Hematopoietic multipotent progenitor cell (in vitro differentiated cells): ENCODE results near the gene ZNF217. TPM values are rescaled to one million over a fixed set of nuclear protein-coding genes. Genes with fewer than 3 reads are reported as not detected.
"Not testable (repeated sequence)": the region's sequence is repeated elsewhere in the genome, so short reads cannot be mapped to it uniquely, and the experiment has no call there.

Experiments
- DNase-seq, 3 donors: peaks; one replicate each; pipeline ENCODE4 v3.0.0-alpha.2; 2011 to 2015; ENCODE audit warnings: low read depth in 2 of 3, low spot score in 2 of 3
- total RNA-seq: library from RNA; depleted of rRNA; stranded (reverse); fragments of >200 nt; gene quantifications from one replicate; pipeline ENCODE4 v1.2.3, GENCODE V29; 2012

ZNF217 gene
- total RNA-seq, 1 donor = 26.7 TPM

GRCh38 chr20:53598140-53599043 lies 4.8 kb upstream of the ZNF217 start:
- DNase-seq = no peak

- DNase-seq = no peak
Observed at GRCh38 chr20:53597521-53598120, 4.0 kb upstream of the ZNF217 start.

GRCh38 chr20:53597030-53597482 lies 3.4 kb upstream of the ZNF217 start:
- DNase-seq = no peak

DNA sequence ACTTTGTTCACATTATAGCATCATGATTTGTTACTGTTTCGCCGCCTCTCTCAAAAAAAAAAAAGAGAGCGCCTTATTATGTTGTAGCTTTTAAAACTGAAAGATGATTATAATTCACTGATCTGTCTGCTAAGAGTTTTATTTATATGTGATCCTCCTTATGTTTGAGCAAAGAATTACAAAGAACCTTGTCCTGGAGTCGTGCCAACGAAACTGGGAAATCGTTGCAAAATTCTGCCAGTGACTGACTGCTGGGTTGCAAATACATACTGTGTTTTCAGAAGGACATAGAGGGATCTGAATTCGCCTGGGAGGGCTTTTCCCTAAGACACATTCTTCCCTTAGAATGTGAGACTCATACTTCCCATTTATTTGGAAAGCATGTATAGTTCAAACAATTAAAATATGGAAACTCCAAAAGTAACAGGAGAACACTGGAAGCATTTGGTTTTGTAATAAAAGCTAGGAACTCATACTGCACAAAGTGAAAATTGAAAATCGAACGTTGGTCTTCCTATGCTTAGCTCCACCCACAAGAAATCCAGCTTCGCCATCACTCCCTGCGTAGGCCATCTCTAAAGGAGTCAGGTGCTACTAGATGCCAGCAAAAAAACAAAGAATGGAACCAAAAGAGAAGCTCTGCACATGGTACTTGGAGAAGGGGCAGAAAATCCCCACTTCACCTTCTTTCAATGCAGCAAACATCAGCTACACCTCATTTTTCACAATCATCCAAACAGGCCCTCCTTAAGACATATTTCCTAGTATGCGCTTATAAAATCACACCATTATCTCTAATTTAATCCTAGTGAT lies 2.8 kb upstream of the ZNF217 start:
- DNase-seq = not testable (repeated sequence)

DNA sequence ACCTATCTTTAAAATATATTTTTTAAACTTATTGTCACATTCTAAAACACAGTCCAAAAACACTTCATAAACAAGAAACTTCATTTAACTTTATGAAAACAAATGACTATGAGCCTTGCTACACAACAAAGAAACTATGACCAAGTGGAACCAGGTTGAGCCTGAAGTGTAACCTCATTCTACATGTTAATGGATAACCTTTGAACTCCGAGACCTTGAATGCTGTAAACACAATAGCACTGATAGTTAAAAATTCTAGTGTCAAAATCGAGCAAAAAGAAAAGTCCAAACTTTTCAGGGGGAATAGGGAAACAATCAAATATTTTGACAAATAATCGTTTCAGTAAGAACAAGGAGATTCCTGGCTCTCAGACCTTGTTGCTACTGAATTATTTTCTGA lies 2.1 kb upstream of the ZNF217 start:
- DNase-seq = not testable (repeated sequence)

- DNase-seq = no peak
Observed at GRCh38 chr20:53595018-53595378, 1.4 kb upstream of the ZNF217 start.

DNA sequence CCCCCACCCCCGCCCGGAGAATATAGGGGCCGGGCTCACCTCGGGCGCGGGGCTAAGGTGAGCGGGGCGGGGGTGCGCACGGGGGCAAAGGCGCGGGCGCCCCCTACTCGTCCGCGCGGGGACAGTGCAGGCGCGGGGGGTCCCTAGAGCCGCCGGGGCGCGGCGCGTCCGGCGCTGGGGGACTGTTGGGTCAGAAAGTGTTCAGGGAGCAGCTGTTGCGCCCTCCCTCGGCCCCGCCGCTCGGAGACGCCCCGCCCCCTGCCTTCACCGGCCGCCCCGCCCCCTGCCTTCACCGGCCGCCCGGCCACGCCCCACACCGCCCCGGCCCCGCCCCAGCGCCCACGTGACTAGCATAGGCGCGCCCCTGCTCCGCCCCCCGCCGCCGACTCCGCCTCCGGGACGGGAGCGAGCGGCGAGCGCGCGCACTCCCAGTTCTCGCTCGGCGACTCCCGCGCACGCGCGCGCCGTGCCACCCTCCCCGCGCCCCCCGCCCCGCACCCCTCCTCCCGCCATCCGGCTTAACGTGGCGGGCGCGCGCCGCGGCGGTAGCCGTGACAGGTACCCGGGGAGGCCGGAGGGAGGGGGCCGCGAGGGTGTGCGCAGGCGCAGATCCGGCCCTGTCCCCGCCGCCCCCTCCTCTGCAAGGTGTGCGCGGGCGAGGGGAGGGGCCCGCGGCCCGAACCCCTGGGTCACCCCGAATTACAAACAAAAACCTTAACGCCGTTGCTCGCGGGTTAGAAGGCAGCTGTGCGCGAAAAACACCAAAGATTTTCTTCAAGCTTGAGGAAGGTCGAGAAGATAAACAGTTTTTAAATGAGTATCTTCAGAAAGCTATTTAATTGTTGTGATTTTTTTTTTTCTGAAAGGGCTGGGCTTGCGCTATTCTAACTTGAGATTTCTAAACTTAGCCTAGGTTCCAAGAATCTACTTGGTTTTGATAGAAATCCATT lies 704 bp upstream of the ZNF217 start:
- DNase-seq = peak; percentile 89 to 93 (median 90)

DNA sequence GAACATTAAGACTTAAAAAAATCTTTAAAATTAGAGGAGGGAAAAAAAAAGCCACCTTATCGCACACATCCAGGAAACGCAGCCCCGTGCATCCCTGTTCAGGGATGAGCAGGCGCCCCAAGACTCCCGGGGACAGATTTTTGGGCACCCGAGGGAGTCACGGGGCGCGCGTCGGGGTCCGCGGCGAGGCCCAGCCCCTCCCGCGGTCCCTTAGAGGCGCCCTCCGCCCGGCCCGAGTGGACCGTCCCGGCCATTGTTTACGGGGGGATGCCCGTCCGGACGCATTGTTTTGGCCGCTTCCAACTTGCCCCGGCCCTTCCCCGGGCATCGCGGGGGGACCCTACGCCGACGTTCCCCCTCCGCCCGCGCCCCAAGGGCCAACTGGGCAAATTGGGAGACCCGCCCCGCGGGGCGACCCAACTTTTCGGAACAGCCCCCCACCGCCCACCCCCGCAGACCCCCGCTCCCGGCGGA lies 610 bp downstream of the ZNF217 start:
- DNase-seq = no peak

- DNase-seq = peak in 1 of 3 donors; percentile 60
Observed at GRCh38 chr20:53592454-53592991, 1.1 kb downstream of the ZNF217 start.

DNA sequence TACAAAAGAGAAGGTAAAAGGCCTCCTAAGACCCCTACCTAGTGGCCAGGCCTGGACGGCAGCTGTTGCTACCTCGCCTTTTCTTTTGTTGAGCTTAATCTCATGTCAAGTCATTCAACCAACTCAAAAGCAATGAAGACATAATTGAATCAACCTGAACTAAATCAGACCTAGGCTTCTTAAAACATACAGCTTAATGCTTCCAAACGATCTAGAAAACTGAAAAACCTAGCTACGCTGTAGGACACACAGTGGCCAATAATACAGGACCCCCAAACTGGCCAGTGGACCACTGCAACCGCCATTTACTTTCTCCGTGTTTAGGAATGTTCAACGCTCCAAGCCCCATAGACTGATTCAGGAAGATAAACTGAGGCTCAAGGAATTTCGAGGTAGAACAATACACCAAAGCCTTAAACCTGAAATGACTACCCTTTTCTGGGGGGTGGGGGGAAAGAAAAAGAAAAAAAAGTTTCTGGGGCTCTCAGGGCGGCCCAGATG lies 1.6 kb downstream of the ZNF217 start:
- DNase-seq = not testable (repeated sequence)

- DNase-seq = not testable (repeated sequence)
Observed at GRCh38 chr20:53591206-53591741, 2.4 kb downstream of the ZNF217 start.

DNA sequence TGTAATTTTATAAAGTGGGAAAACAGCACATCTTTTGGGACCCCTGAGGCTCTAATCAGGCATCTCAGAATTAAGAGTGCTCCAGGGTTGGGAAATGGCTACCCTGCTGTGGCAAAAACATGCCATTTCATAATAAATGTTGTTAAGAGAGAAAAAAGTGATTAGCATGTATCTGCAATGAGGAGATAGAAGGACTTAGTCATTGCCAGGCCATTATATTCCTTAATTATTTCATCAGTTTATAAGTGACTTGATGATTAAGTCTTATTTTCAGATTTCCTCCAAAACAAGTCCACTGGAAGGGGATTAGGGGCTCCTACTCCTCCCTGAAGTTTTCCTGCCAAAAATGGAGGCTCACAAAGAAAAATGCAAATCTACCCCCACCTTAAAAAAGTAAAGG lies 3.0 kb downstream of the ZNF217 start:
- not testable (repeated sequence) for DNase-seq

GRCh38 chr20:53590122-53590521 lies 3.5 kb downstream of the ZNF217 start:
- DNase-seq = not testable (repeated sequence)

DNA sequence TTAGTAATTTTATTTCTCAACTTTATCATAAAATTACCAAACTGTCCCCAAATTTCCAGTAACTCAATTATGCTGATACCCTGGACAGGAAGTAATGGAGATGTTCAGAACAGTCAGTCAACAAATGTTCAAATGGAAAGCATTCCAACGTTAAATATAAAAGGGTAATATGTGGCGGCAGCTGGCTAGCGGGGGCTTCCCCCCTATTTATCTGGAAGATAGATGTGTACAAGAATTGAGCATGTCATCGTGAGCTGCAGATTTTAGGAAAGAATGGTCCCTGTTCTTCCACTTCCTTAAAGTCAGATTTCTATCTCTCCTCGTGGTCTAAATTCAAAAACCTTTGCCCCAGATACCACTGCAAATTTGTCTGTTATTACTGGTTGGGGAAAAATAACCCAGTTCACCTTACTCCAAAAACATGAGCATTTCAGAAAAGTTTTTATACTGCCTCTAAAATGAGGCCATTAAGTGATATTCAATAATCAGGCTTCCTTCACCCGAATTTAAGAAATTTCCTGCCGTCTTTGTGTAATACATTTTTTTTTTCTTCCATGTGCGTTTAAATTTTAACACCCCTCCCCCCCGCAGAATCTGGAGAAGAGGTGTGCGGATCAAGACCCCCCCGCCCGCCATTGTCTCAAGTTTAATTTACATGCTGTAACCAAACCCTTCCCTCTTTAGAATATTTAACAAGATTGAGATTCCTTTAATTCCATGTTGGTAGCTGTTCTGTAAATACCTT lies 4.1 kb downstream of the ZNF217 start:
- not testable (repeated sequence) for DNase-seq

- DNase-seq = not testable (repeated sequence)
Observed at GRCh38 chr20:53587157-53587703, 6.4 kb downstream of the ZNF217 start.

- DNase-seq = no peak
Observed at GRCh38 chr20:53586640-53587039, 7.0 kb downstream of the ZNF217 start.

GRCh38 chr20:53585910-53586309 lies 7.7 kb downstream of the ZNF217 start:
- not testable (repeated sequence) for DNase-seq

GRCh38 chr20:53585004-53585569 lies 8.6 kb downstream of the ZNF217 start:
- DNase-seq = not testable (repeated sequence)
